ENCODE measurements around the gene BMI1.

The BMI1 gene

DNA sequence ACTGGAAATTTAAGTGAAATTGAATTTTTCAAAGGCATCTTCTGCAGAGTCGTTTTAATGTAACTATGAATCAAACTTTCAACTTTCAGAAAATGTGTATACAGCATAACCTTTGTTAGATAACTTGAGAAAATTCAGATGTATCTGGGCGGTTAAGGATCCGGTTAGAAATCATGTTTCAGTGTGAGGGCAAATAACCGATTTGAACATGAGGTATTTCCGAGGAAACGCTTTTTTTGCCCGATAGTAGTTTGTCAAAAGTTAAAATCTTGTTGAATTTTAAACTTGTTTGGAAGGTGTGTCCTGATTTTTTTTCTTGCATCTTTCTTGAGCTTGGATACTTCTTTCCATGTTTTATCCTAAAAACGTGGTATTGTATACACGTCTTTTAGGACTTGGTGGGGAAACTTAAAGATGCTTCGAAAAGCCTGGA lies 1.3 kb upstream of the BMI1 start:
- no peak for DNase-seq (ENCODE audit: low read depth, low spot score)

DNA sequence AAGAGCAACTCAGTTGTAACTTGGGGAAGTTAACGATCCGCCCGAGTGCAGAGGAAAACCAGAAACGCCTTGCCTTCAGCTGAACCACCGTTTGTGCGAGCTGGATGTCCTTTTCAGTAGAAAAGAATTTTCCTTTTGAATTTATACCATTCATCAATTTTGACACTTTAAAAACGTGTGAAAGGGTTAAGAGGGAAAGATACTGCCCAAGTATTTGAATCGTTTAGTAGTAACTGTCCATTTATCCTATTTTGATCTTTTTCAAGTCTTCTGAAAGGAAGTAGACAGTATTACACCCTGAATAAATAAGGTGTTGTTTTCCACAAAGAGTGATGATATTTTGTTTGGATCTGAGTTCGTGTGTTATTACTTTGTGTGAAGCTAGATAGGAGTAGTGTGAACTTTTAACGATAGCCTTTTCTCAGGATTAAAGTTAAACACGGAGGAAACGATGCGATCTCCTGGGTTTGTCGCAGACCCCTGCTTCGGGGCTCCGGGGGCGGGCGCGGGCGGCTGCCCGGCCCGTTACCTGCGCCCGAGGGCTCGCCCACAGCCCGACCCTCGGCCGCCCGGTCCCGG lies 830 bp upstream of the BMI1 start:
- DNase-seq (ENCODE audit: low read depth, low spot score): no peak

DNA sequence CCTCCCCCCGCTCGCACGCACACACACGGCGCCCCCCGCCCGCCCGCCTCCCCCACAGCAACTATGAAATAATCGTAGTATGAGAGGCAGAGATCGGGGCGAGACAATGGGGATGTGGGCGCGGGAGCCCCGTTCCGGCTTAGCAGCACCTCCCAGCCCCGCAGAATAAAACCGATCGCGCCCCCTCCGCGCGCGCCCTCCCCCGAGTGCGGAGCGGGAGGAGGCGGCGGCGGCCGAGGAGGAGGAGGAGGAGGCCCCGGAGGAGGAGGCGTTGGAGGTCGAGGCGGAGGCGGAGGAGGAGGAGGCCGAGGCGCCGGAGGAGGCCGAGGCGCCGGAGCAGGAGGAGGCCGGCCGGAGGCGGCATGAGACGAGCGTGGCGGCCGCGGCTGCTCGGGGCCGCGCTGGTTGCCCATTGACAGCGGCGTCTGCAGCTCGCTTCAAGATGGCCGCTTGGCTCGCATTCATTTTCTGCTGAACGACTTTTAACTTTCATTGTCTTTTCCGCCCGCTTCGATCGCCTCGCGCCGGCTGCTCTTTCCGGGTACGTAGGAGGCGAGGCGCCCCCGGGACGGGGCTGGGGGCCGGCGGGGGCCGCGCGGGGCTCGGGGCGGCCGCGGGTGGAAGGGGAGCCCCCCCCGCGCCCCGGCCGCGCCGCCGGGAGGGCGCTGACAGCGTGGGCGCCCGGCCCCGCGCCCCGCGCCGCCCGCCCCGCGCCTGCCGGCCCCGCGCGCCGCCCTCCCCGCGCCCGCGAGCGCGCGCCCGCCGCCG lies 441 bp downstream of the BMI1 start:
- DNase-seq (ENCODE audit: low read depth, low spot score): no peak

DNA sequence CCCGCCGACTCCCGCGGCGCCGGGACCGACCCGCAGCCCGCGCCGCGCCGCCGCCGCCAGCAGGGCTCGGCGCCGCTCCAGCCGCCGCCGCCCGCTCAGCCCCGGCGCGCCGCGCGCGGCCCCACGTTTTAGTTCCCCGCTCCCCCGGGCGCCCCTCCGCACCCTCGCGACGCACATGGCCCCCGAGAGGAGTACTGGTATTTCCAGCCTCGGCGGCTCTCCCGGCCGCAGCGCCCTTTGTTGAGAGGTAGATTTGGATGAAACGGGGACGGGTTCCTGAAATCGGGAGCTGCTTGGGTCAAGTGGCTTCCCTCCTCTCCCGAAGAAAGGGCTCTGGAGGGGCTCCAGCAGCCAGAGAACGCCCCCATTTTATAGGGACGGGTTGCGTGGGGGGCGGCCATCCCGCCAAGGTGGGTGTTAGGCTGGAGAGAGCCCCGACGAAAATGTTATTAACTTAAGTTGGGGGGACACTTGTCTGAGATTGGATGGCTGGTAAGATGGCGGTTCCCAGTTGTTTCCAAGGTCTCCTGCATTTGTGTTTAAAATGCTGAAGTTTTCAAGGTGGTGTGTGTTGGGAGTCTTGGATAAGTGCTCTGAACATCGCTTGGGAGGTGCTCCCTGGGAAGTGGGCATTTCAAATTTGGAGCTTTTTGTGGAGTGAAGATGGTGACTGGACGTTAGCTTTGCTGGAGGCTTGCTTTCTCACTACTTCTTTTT lies 1.2 kb downstream of the BMI1 start:
- DNase-seq (ENCODE audit: low read depth, low spot score): no peak

DNA sequence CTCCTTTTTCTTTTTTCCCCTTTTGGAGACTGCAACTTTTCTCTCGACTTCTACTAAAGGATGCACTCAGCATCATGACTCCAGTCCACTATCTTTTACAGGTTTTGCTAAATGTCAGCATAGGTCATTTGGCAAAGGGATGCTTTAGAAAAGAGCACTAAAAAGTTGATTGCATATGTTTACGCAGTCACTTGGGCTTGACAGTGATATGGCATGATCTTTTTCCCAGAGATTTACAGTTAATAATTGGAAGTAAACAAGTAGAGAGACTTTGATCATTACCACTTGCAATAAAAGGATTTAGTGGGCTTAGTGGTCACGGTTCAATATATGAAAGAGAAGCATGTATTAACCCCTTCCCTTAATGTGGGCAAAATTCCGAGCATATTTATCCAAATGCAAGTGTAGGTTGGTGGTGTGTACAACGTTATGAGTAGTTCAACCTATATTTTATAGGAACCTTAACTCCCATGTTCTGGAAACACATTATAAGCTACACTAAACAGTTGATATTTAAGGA lies 1.8 kb downstream of the BMI1 start:
- DNase-seq (ENCODE audit: low read depth, low spot score): no peak

DNA sequence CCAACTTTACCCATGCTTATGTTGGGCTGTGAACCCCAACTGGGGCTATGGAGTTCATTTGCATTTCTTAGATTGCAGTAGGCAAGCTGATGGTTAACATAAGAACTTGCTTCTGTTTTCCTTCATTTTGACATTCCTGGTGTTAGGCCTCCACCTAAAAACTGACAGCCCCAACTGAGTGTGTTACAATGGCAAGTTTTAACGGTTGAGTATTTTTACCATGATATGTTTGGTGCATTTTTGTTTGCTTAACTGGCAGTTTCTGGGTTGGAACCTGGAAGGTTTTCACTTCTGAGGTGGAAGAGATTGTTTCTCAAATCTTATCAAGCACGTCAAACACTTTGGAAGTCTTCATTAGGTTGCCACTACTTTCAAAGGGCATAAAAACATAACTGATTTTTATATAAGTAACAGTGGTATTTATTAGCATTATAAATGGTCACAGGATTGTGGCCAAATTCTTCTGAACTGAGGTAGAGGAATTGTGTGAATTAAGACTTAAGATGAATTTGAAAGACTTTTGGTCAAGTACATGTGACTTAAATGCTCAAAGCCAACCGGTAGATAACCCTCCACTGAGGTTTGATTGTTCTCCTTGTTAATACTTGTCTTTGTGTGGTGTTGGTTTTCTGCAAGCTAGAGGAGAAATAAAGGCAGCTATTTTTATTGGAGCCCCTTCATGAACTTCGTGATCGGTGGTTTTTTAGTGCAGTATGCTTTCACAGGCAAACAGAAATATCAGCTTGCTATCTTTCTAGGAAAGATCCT lies 2.8 kb downstream of the BMI1 start:
- no peak for DNase-seq (ENCODE audit: low read depth, low spot score)

DNA sequence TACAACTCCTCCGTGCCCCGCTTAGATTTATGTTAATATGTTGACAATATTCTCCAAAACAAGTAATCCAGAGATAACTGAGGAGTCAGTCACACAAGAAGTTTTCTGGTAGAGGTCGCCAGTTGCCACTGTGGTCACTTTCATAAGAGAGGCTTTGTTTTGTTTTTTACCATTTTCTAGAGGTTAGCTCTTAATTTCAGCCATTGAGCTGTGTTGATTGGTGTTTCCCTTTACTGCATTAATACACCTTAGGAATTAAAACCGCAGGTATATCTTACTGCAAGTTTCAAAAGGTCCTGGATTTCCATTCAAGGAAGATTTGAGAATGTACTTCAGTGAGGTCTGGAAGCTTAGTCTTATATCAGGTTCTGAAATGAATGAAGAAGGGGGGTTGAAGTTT lies 3.5 kb downstream of the BMI1 start:
- DNase-seq (ENCODE audit: low read depth, low spot score): no peak

DNA sequence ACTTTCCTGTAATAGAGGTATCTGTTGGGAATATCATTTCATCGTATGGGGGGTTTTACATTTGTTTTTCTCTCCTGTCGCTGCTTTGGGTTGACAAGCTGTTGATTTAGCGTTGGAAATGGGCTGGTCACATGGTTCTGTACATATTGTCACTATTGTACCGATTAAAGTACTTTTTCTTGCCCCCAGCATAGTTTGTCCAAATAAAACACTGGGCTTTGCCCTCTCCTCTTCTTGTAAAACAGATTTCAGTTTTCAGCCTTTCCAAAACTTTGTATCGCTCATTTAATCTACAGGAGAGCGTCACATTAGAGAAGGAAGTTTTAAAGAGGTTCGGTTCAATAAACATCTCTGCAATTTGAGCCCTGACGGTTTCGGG lies 4.0 kb downstream of the BMI1 start:
- no peak for DNase-seq (ENCODE audit: low read depth, low spot score)

DNA sequence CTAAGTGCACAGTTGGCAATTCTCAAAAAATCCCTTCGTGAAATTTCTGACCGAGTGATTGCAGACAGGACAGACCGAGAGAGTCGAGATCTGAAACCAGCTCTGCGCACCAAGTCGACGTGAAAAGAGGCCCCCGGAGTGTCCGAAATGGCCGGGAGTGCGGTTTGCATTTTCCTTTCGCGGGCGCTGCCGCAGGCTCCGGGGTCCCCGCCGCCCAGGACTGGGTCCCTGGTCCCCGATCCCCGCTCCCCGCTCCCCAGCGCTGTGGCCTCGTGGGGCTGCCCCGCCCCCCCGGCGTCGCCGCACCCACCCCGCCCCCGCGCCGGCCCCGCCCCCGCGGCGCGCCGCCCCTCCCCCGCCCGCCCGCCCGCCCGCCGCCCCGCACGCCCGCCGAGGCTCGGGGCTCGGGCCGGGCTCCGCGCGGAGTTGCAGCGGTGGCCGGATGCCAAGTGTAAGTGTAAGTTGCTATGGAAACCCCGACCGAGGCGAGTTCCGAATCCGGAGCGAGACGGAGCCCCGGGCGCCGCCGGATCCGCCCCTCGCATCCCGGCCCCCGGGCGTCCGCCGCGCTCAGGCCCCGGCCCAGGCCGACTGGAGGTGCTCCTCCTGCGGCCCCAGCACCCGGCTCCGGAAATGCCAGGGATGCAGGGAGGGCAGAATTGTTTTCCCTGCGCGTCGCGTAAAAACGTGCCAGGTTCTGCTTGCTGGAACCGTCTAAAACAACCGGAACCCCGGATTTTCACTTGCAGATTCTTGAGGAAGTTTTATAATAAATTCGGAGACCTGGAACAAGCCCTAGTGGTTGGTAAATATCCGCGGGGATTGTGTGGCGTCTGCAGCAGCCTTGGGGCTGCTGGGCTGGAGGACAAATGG lies 4.6 kb downstream of the BMI1 start:
- peak; percentile 47 for DNase-seq (ENCODE audit: low read depth, low spot score)

DNA sequence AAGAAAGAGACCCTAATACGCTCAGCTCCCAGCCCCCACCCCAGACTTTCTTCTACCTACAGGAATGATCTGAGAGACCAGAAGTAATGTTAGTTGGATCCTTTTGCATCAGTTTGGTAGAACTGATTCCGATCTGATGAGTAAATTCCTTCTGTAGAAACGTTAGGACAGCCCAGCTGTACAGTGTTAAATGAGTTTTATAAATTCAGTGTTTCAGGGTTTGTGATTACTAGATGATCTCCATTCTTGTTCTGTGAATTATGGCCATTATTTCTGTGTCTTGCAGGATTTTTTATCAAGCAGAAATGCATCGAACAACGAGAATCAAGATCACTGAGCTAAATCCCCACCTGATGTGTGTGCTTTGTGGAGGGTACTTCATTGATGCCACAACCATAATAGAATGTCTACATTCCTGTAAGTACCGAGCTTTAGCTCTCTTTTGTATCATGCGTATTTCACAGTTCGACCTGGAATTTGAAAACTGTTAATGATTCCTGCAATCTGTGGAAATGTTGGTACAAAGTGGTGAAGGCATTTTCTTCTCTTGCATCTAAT lies 5.3 kb downstream of the BMI1 start:
- no peak for DNase-seq (ENCODE audit: low read depth, low spot score)

DNA sequence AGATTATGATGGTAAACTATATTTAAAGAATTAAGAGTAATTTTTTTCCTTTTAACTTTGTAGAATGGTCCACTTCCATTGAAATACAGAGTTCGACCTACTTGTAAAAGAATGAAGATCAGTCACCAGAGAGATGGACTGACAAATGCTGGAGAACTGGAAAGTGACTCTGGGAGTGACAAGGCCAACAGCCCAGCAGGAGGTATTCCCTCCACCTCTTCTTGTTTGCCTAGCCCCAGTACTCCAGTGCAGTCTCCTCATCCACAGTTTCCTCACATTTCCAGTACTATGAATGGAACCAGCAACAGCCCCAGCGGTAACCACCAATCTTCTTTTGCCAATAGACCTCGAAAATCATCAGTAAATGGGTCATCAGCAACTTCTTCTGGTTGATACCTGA lies 8.3 kb downstream of the BMI1 start:
- no peak for DNase-seq (ENCODE audit: low read depth, low spot score)

DNA sequence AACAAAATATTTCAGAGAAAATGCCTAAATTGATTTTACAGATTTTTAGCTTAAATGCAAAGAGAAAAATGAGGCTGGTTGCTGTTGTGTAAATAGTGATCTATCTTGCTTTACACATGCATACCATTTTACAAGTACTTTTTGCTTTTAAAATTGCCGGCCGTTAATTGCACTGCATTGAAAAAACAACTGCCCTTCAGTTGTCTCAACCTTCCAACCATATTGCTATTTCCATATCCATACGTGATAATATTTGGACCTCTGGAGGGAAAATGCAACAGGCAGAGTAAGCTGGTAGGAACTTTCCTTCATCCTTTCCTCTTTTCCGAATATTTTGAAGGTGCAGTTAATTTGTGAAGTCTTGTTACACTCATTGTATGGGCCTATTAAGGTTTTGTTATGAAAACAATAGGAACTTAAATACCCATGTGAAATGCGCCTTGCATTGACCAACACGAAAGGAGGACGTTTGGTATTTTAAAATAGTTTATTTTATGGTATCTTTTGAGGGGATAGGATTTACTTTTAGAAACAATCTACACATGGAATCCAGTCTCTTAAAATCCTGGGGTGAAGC lies 11.3 kb downstream of the BMI1 start:
- no peak for DNase-seq (ENCODE audit: low read depth, low spot score)

DNA sequence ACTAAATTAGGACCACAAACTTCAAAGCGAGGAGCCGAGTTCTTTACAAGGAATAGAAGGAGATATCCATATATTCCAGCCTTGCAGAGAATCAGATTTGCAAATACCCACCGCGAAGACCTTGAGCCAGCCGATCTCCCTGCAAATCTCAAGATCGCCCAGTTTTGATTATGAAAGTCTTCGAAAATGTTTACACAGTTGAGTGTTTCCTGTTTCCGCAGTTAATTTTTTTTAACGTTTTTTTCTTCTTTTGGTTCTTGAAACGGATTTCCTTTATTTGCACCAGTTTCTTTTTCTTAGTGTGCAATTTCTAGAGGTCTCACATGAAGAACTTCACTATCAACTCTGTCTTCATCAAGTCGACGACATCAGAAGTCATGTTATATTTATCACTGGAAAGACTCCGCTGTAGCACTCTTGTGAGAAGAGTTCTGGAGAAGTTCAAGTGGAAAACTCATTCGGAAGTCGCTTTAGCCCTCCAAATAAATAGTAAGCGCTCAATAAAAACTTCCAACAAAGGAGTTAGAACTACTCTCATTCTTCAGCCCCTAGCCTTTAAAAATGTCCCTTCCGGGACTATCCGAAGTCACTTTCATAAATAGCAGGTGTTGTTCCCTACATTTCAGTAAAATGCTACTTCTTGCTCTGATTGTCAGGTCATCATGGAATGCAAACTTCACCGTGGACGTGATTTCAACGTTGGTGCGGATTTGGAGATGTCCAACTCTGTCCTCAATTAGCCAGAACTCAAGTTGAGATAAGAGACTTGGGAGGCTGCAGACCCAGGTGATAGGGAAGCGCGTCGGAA lies 12.5 kb downstream of the BMI1 start:
- DNase-seq (ENCODE audit: low read depth, low spot score): no peak

DNA sequence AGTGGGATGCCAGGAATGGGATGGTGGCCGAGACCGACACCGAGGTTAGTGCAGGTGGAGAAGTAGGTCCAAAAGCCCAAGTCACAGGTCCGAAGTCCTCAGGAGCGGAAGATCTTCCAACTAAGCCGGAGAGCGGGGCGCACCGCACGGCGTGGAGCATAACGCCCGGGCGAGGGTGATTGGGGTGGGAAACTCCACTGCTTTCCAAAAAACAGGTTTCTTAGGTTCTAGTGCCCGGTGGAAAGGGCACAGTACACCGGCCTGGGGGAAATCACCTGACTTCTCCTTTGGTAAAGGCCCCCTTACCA lies 13.0 kb downstream of the BMI1 start:
- no peak for DNase-seq (ENCODE audit: low read depth, low spot score)

DNA sequence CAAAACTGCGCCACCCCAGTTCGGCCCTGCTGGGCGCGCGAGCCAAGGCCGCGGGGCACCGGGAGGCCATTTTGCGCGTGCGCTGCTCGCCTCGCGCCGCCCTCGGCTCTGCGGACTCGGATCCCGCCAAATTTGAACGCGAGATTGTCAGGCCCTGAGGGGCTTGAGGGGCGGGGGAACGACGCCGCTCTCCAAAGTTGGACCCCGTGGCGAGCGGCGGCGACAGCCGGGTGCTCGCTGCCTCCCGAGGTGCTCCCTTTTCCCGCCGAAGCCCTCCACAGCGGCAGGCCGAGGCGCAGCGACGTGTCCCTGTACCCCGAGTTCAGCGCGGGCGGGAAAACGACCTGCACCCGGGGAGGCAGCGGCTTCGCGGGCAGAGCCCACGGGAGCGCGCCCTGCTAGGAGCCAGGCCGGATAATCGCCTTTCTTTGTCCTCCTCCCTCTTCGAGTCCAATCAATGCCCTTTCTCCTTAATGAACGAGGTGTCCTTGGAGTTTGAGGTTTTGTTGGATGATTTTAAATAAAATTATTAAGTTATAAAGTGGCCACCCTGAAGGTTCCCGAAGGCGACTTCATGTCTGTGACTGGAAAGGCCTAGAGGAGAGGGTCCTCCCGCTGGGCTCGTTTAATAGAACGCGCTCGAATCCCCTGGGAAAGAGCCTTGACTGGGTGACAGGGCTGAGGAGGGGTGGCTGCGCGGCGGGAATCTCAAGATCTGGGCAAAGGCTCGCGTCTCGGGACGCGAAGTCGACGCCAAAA lies 13.7 kb downstream of the BMI1 start:
- no peak for DNase-seq (ENCODE audit: low read depth, low spot score)

DNA sequence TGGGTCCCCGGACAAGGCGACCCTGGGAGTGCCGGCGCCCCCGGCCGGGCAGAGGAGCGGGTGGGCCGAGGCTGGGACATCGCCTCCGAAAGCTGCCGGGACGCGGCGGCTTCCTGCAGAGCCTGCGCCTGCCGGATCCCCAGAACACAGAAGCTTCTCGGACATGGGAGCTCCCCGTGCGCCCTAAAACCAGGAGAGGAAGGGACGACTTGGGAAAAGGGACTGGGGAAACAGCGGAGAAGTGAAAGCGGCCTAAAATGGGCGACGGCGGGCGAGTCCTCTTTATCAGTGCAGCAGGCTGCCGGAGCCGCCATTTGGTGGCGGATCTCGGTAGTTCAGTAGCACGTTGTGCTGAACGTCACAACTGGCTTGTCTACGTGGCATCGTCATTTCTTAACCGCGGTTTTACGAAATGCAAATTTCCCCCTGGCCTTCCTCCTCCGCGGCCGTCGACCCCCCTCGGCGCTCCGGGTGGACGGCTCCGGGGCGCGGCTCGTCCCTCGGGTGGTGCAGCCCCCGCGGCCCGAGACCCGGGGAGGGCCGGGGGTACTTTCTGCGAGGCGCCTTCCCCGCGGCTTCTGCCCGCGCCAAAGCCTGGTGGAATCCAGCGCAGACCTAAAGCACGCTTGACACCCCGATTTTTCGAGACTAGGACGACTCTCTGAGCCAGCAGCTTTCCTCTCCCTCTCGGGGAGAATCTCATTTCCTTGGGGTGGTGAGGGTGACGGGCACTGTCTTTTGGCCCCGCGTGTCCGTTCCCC lies 14.5 kb downstream of the BMI1 start:
- no peak for DNase-seq (ENCODE audit: low read depth, low spot score)

DNA sequence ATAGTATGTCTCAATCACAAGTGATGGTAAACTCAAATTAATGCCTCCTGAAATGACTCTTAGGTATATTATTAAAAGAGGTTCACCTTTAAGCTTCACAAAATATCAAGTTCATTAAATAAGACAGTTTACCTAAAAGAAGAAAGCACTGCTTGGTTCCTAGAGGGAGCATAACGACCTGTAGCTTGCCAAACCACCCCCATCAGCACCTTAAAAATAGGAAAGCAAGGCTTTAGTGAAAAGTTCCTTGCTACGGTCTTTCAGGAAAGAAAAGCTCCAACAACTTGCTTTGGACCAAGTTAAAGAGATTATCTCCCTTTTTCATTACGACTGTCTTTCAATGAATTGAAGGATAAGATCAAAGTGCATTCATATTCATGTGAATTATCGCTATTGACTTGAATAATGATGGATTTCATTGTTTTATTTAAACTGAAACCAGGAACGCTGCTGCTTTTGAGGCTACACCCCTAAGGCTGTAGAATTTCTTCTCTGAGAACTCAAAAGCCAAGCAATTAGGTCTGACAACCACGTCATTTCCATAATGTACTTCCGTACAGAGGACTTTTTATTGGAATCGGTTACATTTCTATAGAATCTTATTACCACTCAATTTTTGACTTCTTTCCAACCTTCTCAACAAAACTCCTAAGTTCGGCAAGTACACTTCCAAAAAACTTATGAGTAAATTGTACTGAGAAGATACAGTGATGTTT lies 17.4 kb downstream of the BMI1 start:
- no peak for DNase-seq (ENCODE audit: low read depth, low spot score)

DNA sequence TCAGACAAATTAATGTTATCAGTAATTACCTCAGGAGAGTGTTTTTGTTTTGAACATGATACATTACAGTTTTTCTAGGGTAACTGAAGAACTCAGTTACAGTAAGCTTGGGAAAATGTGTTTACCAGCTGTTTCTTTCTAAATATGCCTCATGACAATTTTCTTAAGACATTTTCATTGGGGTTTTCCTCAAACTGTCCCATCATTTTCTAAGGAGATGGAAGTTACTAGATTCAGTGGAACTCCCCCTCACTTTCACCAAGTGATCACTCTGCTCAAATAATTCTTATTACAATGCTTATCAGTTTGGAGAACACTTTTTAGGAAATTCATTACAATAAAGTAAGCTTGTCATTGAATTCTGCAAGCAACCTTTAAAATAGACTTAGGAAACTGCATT lies 18.0 kb downstream of the BMI1 start:
- DNase-seq (ENCODE audit: low read depth, low spot score): no peak

All from activated CD4-positive, CD25-positive, alpha-beta regulatory T cell treated with anti-CD3 and anti-CD28 coated beads, Interleukin-2, amount 50 U/mL, for 16 hours (primary cell).